Cerebellar cortex (tissue), 1 donor: ENCODE measurements around the gene KCNMB1.

ENCODE experiments used
- DNase-seq: peaks from one replicate; pipeline ENCODE4 v3.0.0-alpha.2; 2015; ENCODE audit warnings: low spot score

Gene KCNMB1, protein sequence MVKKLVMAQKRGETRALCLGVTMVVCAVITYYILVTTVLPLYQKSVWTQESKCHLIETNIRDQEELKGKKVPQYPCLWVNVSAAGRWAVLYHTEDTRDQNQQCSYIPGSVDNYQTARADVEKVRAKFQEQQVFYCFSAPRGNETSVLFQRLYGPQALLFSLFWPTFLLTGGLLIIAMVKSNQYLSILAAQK

DNA sequence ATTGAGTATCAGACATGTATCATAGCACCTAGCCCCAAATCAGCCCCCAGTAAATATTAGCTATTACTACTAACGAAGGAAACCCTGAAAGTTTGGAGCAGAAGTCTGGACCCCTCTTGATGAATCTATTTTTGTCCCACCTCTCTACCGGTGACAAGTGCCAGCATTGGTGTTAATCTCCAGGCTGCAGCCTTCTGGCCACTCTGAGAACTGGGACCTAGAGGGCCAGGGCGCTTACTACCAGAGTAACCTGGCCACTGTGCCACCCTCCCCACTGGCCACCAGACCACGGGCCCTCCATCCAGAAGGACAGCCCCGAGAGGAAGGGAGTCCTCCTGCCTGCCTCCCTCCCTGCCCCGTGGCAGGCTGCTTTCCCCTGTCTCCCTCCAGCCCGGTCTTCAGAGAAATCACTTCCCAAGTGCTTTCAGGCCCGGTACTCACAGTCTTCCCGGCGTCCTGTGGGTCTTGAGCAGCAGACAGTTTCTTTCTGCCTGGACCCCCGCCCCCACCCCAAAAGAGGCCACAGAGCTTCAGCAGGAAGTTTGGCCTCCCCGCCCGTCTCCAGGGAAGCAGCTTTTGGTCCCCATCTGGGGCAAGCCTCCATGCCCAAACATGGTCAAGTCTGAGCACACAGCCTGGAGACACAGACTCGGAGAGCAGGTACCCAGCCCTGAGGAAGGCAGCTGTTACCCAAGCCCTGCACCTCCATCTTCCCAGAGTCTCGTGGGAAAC lies at the start of gene KCNMB1:
TSS of gene KCNMB1 (minus strand) at position 550 of the 732 bp plus-strand sequence. CDS start 3,920 bp downstream, outside the sequence.
- DNase-seq: no peak

DNA sequence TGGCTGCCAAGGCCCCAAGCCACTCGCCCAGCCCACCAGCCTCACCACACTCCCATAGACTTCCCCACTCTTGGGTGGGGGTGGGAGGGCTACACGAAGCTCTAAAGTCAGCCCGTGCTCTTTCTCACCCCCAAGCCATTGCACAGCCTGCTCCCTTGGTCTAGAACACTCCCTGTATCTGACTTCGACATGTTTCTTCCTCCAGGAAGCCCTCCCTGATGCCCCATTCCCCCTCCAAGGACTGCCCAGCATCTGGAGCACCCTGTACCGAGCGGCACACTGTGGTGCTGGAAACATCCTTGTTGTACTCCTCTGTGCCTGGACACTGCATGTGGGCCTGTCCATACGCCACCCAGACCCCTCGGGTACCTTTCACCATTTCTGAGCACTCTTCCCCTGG lies 49.4 kb upstream of the KCNMB1 start:
- no peak for DNase-seq

DNA sequence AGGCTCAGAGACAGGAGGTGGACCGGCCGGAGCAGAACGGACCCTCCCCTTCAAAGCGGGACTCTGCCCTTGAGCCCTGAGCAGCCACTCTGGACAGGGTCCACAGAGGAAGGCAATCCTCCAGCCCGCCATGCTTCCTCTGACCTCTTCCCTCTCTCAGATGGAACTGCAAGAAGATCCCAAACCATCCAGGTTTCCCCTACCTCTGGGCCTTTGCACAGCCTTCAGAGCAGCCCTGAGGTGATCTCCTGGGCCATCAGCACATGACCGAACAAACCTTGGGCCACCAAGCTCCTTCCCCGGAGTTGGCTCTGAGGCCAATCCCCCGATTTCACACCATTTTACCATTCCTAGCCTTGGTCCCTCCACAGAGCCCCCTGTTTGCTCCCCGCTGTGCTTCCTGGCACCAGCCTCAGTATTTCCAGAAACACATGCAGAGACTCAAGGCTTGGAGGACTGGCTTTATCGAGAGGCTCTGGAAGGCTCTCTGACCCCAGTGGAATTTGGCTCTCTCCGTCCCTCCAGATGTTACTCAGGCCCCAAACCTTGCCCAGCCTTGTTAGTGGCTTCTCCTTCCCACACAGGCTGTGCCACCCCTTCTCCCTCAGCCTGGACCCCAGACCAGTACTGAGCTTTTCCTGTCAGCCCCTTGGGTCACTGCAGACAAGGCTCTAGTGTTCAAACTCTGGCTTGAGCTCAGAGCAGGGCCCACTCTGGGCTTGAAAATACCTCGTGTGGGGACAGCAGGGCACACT lies 48.6 kb upstream of the KCNMB1 start:
- no peak for DNase-seq

DNA sequence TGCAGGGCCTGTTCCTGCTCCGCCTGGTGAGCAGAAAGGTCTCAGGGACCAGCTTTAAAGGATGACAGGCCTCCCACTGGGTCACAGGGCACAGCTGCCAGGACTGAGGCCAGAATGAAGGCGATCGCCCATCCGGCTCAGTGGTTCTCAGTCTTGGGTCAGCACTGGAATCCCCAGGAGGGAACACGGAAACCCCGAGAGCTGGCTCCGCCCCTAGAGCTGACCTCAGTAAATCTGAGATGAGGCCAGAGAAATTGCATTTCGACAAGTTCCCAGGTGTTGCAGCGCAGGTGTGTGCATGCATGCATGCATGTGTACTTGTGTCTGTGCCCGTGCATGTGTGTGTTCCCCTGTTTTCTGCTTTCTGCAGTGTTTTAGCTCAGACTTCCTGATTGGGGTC lies 47.2 kb upstream of the KCNMB1 start:
- no peak for DNase-seq

DNA sequence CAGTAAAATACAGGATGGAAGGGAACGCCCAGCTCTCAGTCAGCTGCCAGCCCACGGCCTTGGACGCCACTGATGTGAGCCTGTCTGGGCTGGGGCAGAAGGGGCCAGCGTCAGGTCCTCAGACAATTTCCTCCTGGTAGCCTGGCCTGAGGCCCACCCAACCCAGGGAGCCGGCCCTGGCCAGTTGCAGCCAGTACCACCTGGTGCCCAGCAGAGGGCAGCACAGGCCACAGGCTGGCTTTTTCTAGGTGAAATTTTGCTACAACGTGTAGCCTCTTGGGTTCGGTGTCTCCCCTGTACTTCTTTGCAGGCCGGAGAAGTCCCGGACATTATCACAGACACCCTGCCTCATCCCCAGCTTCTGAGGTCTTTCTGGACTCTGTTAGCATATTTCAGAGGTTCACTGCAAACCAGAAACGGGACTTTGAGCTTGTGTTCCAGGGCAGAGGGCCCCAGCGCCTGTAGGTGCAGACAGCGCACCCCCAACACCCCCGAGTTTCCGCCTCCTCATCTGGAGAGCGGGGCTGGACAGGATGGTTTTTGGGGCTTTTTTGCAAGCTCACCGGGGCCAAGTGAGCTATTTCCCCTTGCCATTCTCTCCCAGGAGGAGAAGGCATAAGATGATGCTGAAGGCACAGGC lies 45.9 kb upstream of the KCNMB1 start:
- DNase-seq: peak; percentile 71

DNA sequence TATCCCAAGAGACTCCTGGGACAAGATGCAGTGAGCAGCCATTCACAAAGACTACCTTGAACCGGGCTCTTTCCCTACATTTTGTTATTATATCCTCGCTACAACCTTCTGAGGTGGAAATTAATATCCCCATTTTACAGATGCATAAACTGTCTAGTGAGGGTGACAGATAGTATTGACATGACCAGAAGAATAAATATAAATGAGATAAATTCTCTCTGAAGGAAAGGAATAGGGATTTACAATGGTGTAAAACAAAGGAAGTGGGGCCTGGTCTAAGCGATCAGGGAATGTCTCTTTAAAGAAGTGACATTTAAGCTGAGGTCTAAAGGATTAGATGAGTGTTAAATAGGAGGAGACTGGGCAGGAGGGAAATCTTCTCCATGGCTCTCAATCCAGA lies 43.5 kb upstream of the KCNMB1 start:
- no peak for DNase-seq

DNA sequence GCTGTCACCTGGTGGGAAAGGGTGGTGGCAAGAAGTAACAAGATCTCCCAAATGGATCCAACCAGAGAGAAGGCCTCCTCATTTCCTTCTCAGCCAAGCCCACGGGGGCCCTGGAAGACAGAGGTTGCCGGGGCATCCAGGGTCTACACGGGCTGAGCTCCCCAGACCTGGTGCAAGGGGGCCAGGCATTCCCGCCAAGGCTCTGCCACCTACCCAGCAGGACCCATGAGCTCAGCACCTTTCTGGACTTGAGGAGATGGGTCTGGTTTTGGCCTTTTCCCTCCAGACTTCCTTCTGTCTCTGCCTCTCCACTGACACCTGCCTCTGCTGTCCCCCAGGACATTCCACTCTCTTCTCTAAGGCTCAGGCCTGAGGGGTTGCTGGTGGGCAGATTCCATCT lies 42.4 kb upstream of the KCNMB1 start:
- no peak for DNase-seq

DNA sequence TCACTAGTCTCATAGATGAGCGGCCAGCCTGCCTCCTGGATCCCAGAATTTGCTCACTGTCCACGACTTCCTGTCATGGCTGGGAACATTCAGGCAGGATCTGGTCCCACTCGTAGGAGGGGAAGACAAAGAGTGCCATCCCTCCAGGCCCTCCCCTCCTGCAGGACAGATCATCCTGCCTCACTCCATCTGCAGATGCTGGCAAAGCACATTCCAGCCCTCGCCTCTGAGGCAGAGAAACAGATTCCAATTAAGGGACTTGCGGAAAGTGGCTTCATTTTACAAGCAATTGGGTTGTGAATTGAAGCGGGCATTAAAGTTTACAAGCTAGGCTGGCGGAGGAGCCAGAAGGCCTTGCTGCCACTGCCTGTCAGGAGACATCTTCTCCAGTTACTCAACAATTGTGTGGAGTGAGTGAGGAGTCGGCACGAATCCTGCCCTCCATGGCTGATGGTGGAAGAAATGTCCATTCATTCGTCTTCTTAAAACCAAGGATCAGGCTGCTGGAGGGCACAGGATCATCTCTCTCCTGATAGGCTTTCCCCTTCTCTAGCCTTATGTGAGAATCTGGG lies 41.8 kb upstream of the KCNMB1 start:
- DNase-seq: no peak

DNA sequence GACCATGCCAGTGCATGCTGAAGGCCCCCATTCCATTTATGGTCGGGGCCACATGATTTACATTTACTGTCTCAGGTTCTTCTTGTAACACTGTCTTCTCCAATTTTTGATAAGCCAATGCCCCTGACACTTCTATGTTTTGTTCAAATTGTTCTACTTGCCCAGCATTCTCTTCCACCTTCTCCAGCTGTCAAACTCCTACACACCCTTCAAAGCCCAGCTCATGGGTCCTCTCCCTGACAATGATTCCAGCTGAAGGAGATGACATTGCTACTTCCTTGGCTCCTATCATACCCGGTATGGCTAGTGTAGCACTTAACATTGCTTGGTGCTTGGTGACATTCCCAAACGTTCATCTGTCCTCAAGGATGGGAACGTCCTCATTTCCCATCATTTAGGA lies 41.1 kb upstream of the KCNMB1 start:
- DNase-seq: no peak

DNA sequence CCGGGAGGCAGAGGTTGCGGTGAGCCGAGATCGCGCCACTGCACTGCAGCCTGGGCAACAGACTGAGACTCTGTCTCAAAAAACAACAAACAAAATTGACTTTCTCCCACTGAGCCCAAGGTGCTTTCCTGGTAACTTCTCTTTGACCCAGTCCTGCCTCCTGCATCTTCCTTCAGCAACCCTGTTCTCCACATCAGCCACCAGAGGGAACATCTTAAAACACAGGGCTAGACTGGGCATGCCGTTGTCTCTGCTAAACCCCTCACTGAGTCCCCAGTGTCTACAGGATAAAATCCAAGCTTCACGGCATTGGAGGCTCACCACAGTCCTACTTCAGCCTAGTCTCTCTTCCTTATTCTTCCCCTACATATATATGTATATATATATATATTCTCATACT lies 39.8 kb upstream of the KCNMB1 start:
- no peak for DNase-seq

DNA sequence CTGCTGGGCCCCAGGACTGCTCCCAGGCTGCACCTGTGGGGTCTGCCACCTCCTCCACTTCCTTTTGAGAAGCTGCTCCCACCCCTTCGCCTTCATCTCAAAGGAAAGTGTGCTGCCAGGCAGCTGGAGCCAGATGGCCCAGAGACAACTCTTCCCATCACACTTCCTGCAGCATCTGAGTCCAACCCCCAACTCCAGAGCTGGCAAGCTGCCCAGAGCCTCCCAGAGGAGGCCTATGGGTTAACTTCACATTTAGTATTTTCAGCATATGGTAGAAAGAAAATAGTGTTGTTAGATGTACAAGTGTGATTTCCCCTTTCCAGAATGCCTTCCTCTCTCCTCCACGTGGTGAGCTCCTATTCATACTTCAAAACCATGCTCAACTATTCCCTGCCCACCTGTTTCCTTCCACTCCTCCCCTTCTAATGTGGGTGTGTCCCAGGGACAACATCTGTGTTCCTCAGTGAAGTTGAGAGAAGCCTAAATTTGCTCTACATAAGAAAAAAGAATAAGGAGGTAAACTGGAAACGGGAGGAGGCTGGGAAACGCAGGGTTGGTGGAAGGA lies 38.6 kb upstream of the KCNMB1 start:
- no peak for DNase-seq

DNA sequence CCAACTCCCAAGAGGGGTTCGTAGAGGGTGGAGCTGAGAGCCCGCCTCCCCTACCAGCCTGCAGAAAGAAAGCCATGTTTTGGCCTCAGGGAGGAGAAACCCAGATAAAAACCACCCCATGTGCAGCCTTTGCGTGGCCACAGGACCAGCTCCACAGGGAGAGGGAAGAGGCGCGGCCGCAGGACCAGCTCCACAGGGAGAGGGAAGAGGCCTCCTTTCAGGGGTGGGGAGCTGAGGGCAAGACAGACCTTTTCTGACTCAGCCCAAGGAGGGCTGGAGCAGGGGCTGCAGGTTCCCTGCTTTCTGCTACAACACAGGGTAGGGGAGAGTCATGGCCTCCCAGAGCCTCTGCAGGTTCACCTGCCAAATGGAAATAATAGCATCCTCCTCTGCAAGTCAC lies 37.6 kb upstream of the KCNMB1 start:
- DNase-seq: no peak

DNA sequence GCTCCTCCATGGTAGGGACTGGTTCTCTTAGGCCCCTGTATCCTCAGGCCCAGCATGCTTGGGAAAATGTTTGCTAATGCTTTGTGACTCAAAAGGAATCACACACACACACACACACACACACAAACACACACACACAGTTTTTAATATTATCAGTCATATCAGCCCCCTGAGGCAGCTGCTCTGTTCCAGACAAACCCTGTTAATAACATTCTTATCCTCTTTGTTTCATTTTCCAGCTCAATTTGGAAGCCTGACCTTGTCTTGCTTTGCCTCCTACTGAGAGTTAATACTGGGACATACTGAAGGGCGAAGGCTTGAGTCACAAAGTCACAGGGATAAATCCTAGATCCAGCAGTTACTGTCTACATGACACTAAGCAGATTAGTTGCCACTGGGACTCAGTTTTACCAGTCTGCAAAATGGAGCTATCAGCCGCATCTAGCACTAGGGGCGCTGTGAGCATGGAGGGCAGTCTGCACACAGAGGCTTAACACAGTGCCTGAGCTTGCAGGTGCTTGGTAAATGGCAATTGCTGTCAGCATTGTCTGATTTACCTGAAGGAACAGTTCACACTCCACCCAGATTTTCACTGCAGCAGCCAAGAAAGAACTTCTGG lies 37.1 kb upstream of the KCNMB1 start:
- DNase-seq: no peak

DNA sequence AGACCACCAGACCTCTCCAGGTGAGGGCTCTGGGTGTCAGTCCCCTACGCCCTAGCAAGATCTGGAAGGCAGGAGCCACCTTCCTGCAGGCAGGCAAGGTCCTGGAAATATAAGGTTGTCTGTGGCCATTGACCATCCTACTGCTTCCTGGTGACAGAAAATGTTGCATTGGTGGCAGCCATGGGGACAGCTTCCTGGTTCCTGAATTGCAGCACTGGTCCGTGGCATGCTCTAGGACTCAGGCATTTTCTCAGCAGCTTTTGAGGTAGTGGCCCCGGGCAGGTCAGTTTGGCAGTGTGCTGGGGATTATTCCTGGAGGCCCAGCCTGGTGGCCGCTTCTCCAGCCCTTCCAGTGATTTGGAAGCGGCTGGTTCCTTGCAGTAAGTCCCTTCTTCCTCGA lies 36.6 kb upstream of the KCNMB1 start:
- DNase-seq: no peak

DNA sequence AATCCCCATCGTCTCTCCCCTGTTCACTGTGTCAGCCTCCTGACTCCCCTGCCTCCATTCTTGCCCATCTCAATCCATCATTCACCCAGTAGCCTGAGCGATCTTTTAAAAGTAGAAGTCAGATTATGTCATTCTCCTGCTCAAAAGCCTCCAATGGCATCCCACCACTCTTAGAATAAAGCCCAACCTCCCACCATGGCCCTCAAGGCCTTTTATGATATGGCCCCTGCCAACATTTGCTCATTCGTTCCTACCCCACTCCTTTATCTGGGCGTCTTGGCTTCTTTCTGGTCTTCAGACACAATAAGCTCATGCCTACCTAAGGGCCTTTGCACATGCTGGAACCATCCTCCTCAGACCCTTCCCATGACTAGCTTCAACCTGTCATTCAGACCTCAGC lies 35.5 kb upstream of the KCNMB1 start:
- no peak for DNase-seq

DNA sequence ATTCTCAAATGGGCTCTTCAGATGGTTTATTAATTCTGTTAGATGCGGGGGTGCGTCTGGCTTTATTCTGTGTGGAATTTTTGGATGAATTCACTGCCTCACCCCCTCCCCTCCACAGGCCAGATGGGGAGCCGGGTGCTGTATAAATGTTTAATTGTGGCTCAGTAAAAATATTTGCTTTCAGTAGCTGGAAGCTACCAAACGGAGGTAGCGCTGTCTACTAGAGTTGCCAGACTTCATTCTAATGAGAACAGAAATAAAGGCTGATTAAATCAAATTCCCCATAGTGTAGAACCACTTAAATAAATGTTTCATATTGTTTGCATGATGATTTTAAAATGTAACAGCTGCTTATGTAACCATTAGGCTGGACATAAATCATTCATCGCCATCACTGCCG lies 34.5 kb upstream of the KCNMB1 start:
- no peak for DNase-seq

DNA sequence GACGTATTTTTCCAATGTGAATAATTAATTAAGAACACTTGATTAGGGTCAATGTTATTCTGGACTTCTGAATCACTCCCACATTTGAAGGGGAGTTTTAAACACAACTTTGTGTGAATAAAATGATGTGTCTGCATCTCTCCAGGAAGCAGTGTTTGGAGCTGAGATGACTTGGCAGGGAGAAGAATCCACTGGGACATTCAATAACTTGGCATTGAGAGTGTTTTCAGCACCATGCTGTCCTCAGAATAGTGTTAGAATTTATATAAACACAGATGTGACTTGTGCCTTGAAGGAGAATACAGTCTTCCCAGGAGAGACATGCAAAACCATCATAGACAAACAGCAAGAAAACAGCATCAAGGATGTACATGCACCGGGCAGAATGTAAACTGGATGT lies 32.7 kb upstream of the KCNMB1 start:
- DNase-seq: no peak

DNA sequence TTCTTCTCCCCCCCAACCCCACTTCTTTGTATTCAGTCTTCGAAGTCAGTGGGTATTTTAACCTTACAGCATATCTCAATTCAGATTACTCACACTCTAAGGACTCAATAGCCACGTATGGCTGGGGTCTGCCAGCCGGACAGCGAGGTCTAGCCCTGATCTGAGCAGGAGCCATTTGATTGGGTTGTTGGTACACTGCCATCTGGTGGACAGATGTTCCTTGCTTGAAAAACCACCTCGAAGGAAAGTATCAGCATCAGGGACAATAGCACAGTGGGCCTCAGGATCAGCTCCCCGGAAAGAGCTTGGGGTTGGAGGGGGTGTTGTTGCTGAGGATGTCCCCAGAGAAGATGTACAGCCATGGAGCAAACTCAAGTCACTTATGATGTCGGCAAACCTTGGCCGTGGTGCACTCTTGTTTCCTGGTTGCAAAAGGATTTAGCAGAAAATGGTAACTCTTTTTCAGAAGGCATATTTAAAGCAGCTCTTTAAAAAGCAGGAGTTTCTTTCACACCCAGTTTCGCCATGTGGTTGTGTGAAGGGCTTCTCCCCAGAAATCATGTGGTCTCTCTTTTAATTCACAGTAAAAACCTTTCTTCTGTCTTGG lies 31.7 kb upstream of the KCNMB1 start:
- peak; percentile 69 for DNase-seq

DNA sequence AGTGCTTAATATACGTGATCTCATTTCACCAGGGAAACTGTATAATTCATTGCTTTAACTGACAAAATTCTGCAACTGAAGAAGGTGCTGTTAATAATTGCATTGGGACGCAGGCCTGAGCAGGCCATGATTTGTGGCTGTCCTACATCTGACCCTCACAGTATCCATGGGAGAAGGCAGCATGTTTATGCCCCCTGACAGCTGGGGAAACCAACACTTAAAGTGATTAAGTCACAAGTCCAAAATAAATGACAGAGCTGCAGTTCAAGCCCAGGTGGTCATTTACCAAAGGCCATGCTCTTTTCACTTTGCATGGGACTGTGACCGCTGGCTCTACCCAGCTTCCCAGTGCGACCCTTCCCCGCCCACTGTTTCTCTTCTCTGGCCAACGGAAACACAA lies 30.5 kb upstream of the KCNMB1 start:
- DNase-seq: no peak

DNA sequence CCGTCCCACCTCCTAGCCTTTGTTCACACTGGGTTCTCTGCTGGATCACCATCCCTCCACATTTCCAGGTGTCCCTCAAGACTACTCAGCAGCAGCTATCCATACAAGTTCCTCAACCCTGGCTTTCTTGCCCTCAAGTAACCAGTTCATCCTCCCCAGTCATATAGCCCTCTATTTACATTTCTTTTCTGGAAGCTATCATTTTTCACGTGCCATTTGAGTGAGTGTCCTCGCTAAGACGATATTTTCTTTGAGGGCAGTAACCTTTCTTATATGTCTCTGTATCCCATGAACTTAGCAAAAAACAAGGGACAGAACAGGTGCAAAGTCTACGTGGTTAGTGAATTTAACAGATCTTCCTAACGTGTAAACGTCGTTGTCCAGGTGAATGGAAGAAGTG lies 29.6 kb upstream of the KCNMB1 start:
- no peak for DNase-seq

DNA sequence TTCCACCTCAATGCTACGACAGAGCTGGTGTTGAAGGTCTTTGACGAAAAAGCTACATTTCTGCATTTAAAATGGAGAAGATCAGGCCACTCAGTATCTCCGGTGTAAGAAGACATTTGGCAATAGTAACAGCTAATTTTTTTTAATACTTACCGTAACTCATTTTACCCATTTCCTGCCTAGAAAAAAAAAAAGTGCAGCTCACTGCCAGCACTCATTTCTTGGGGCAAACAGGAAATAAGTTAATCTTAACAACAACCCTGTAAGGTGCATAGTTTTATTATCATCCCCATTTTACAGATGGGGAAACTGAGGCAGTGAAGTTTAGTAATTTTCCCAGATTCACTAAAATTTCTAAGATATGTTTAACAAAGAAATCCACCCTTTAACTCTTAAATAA lies 27.4 kb upstream of the KCNMB1 start:
- no peak for DNase-seq
